HG03575 (cell line): Measurements from ENCODE around the gene STRADA.
"Not testable (repeated sequence)": the region's sequence is repeated elsewhere in the genome, so short reads cannot be mapped to it uniquely, and the experiment has no call there.

Experiments used
- ATAC-seq: cut with Tn5 transposase; IDR thresholded peaks from one replicate; pipeline ENCODE4 v1.9.1; 2021; ENCODE audit not compliant: unreplicated experiment, insufficient number of reproducible peaks, low FRiP score; ENCODE audit errors: extremely low read depth

STRADA gene

GRCh38 chr17:63760771-63761539 lies 19.4 kb upstream of the STRADA start:
- ATAC-seq, result no peak

- no peak for ATAC-seq
Observed at GRCh38 chr17:63758428-63758827, 16.8 kb upstream of the STRADA start.

- no peak for ATAC-seq
Observed at GRCh38 chr17:63754046-63754445, 12.4 kb upstream of the STRADA start.

- no peak for ATAC-seq
Observed at GRCh38 chr17:63753215-63753614, 11.6 kb upstream of the STRADA start.

GRCh38 chr17:63752707-63753106 lies 11.1 kb upstream of the STRADA start:
- ATAC-seq, result no peak

- no peak for ATAC-seq
Observed at GRCh38 chr17:63751806-63752205, 10.2 kb upstream of the STRADA start.

- ATAC-seq, result no peak
Observed at GRCh38 chr17:63741143-63741407, 524 bp downstream of the STRADA start.

- no peak for ATAC-seq
Observed at GRCh38 chr17:63740464-63741142, 996 bp downstream of the STRADA start.

- no peak for ATAC-seq
Observed at GRCh38 chr17:63735691-63736090, 5.9 kb downstream of the STRADA start.

- ATAC-seq, result no peak
Observed at GRCh38 chr17:63722403-63722802, 19.2 kb downstream of the STRADA start.

GRCh38 chr17:63720194-63720593 lies 21.4 kb downstream of the STRADA start:
- ATAC-seq, result not testable (repeated sequence)

- no peak for ATAC-seq
Observed at GRCh38 chr17:63718988-63719387, 22.6 kb downstream of the STRADA start.

GRCh38 chr17:63716426-63716825 lies 25.2 kb downstream of the STRADA start:
- no peak for ATAC-seq

- no peak for ATAC-seq
Observed at GRCh38 chr17:63714550-63715277, 26.9 kb downstream of the STRADA start.

GRCh38 chr17:63709110-63709509 lies 32.5 kb downstream of the STRADA start:
- ATAC-seq, result no peak

GRCh38 chr17:63707151-63707550 lies 34.4 kb downstream of the STRADA start:
- ATAC-seq, result no peak

- no peak for ATAC-seq
Observed at GRCh38 chr17:63706336-63707082, 35.1 kb downstream of the STRADA start.

- ATAC-seq, result no peak
Observed at GRCh38 chr17:63705657-63706056, 35.9 kb downstream of the STRADA start.

- no peak for ATAC-seq
Observed at GRCh38 chr17:63704836-63705235, 36.8 kb downstream of the STRADA start.

- no peak for ATAC-seq
Observed at GRCh38 chr17:63704259-63704576, 37.4 kb downstream of the STRADA start.
